Measurements from ENCODE around the gene INO80. TPM values are rescaled to one million over a fixed set of nuclear protein-coding genes. Genes with fewer than 3 reads are reported as not detected.
"Not testable (repeated sequence)": the region's sequence is repeated elsewhere in the genome, so short reads cannot be mapped to it uniquely, and the experiment has no call there.

The INO80 gene
- total RNA-seq, 1 donor from 2014 or later = 33.9 TPM

DNA sequence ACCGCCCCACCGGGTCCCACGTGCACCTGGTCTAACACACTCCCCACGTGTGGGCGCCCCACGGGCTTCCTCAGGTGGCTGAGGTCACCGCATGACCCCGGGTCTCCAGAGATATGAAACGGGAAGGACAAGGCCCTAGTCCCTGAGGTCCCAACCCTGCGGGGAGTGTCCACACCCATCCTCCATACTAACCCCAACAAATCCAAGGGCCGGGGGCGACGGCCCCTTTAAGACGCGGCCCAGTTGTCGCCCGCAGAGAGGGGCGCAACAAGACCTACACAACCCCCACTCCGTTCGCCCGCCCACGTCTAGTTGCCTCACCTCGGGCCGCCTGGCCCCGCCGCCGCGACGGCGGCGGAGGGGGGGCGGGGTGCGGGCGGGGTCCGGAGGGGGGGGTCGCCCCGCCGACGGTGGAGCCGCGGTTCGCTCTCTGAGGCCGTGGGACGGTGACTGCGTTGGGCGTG is 396 bp downstream of the INO80 start:
- peak; percentile 23 for DNase-seq (ENCODE audit: low read depth)

DNA sequence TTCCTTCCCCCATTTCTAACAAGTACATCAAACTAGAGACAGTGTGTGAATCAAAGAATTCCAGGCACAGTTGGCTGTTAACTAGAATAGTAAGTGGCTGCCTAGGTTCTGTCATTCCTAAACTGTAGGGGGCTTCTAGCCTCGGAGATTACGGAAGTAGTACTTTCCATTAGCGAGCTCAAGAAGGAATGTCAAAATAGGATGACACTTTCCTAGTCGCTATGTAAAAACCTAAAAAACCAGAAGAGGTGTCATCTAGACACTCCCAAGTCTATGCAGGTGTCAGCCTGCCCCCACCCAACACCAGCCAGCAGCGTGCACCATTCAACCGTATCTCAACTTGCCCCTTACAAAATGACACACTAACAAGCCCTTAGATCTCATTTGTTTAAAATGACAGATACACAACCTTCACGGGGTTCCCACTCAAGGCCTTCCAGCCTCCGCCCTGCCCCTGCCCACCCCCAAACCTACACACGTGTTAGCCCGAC is 874 bp downstream of the INO80 start:
- peak; percentile 48 for DNase-seq (ENCODE audit: low read depth)

DNA sequence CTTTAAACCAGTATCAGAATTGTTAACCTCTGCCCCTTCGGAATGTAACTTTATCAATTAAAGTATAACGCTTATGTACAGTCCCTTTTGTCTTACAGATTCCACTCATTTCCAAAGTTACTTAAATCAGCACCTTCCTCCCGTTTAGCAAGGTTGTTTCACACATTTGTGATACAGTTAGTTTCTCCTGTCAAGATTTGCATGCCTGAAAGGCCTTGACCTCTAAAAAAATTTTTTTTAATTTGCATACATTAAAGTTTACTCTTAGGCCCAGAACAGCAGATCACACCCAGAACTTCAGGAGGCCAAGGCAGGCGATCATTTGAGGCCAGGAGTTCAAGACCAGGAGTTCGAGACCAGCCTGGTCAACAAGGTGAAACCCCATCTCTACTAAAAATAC is 9.1 kb downstream of the INO80 start:
- DNase-seq (ENCODE audit: low read depth) = no peak

DNA sequence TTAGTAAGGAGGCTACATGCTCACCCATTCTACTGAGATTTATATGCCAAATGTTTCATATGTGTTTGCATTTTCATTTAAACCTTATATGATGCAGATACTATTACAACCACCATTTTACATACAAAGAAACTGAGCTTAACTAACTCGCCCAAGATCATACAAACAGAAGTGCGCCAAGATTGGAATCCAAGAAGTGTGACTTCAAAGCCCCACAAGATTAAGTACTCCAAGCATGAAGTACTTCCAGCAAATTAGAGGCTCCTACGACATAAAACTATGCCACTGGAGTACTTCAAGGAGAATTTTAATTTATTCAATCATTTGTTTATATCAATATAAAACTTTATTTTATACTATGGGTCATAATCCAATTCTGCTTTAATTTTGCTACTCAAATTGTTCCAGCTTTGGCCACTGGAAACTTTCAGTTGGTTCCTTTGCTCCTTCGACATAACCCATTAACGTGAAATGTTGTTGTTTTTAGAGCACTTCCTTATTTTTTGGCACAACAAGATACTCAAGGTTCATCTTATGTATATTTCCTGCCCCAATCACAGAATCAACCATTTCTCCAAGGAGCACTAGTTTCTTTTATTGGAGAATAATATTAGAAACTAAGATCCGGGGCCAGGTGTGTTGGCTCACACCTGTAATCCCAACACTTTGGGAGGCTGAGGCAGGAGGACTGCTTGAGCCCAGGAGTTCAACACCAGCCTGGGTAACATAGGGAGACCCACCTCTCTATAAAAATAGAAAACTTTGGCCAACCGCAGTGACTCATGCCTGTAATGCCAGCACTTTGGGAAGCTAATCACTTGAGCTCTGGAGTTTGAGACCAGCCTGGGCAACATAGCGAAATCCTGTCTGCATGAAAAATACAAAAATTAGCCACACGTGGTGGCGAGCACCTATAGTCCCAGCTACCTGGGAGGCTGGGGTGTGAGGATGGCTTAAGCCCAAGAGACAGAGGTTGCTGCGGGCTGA is 10.4 kb downstream of the INO80 start:
- no peak for DNase-seq (ENCODE audit: low read depth)

DNA sequence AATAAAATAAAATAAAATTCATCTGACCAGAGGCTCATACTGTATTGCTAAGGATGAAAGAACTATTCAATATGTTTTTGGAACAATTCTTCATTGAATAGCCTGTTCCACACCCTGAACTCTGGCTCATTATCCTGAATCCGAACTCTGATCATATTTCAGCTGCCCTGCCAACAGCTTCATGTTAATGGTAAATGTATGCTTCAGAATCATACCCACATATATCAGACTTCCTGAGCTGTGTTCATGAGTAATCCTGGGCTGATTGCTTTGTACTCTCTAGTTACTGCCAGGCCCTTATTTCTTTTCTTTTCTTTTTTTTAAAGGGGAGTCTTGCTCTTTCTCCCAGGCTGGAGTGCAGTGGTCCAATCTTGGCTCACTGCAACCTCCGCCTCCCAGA is 11.8 kb downstream of the INO80 start:
- peak; percentile 11 for DNase-seq (ENCODE audit: low read depth)

DNA sequence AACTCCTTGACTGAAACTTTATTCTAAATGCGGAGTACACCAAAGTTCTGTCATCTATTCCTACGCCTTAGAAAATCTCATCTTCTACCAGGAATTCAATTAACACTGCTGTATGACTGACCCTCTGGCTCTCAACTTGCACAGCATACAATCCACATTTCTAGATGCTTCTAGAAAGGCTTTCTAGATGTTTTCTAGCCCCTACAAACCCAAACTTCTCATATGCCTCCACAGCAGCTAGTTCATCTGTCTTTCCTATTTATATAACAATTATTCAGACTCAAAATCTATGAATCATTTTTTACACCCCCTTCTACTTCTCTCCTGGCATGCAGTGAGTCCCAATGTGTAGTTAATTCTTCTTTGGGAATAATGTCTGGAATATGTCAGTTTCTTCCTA is 13.2 kb downstream of the INO80 start:
- no peak for DNase-seq (ENCODE audit: low read depth)

DNA sequence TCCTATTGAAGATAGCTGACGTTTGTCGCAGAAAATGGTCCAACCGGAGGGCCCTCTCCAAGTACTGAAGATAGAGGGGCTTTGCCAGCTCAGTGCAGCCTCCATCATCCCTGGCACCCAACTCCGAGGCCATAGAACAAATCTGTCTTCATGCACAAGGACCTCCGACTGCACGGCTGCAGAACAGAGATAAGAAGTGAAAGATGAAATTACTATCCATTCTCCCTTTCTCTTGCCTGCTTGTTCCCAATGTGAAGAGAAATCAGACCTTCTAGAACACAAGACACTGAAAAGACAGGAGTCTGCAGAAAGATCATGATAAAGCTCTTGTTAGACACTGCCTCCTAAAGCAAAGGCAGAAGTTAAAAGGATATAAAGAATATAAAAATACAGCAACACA is 19.9 kb downstream of the INO80 start:
- no peak for DNase-seq (ENCODE audit: low read depth)

DNA sequence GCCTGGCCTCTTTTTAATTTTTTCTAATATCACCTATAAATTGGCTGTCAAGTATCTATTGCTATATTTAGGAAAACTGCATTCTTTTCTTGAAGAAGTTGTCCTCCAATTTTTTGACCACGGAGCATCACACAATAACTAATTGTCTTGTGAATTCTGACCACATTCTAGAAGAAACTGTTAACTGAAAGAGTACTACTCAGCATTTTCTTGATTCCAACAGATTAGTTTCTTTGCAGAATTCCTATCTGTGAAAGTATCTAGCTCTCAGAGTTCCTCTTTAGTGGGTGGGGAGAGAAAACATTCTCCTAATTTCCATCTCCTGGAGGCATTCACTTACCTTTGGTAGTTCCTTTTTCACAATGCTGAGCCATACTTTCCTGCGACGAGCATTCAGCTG is 31.1 kb downstream of the INO80 start:
- DNase-seq (ENCODE audit: low read depth) = no peak

DNA sequence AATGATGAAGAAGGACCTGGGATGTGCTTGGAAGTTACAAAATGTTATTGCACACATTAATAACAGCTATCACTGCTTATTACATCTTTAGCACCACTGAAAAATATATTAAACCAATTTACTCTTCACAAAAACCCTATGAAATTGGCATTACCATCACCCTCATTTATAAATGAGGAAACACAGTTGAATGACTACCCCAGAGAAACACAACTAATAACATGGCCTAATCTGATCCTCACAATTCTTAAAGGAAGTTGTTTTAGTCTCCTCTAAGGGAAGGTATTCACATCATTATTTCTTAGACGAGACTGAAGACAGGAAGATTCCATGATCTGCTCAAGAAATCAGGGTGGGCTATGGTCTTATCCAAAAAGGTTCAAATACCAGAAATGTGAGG is 35.9 kb downstream of the INO80 start:
- DNase-seq (ENCODE audit: low read depth) = no peak

DNA sequence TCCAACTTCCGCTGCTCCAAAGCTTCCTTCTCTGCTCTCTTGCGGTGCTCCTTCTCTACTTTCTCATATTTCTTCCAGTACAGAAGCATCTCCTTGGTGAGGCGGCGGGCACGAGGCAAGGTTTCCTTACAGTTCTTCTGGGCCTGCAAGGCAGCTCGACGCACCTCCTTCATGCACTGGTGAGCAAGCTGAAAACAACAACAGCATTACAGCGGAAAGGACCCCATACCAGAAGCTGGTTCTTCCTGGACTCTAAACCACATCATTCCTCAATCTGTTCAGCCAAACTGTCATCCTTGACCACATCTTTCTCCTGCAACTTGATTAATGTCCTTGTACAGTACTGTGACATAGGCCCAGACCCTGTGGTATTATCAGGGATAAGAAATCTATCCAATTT is 36.4 kb downstream of the INO80 start:
- peak; percentile 15 for DNase-seq (ENCODE audit: low read depth)

DNA sequence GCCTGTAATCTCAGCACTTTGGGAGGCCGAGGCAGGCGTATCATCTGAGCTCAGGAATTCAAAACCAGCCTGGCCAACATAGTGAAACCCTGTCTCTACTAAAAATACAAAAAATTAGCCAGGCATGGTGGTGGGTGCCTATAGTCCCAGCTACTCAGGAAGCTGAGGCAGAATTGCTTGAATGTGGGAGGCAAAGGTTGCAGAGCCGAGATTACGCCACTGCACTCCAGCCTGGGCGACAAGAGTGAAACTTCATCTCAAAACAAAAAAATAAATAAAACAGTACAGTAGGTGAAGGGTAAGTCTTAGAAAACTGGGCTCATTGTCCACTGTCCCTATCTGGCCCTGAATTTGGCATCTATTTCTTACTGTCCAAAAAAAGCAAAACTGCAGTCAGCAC is 37.2 kb downstream of the INO80 start:
- not testable (repeated sequence) for DNase-seq (ENCODE audit: low read depth)

DNA sequence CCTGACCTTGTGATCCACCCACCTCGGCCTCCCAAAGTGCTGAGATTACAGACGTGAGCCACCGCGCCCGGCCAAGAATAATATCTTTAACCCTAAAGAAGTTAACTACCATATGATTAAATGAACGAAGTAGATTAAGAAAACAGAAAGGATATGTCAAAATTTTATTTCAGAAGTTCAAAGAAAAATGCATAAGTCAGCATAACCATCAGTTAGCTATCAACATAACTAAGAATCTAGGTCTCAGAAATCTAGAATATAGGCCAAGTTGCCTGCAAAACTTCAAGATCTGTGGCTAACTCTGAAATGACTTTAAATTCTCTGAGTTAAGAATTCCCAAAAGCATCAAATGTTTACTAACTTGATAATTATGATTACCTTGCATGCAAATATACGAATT is 38.0 kb downstream of the INO80 start:
- DNase-seq (ENCODE audit: low read depth) = no peak

DNA sequence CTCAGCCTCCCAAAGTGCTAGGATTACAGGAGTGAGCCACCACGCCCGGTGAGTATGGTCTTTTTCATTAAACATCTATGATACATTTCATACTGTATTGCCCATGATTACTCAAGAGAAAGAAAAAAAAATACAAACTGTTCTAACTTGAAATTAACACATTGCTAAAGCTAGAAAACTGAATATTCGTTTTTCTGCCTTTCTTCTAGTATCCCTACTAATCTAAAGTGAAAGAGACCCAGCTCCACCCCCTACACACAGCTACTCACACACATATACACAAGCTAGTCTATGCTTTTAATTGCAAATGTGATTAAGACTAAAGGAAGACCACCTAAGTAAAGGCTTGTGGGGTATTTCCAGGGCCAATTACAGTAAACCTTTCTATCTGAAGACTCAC is 43.1 kb downstream of the INO80 start:
- DNase-seq (ENCODE audit: low read depth) = no peak

DNA sequence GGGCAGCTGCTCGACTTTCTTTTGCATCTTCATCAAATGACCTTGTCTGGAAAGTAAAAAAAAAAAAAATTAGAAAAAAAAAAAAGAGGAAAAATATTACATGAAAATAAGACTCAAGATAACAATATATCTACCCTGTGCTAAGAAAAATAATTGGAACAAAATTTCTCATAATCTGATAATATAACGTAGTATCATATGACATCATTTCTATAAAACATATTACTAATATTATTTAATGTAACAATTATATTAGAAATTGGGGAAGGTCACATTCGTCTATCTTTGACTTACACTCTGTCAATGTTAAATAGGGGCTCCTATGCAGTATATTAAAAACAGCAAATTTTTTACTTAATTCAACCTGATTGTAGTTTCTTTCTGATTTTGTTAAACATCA is 44.1 kb downstream of the INO80 start:
- DNase-seq (ENCODE audit: low read depth) = no peak

DNA sequence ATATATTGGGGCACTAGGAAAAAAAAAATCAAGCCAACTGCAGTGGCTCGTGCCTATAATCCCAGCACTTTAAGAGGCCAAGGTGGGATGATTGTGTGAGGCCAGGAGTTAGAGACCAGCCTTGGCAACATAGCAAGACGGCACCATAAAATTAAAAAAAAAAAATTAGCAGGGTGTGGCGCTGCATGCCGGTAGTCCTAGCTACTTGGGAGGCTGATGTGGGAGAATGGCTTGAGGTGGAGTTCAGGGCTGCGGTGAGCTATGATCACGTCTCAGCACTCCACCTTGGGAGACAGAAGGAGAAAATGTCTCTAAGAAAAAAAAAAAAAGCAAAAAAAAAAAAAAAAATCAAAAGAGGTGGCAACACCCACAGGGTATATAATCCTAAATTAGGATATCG is 49.6 kb downstream of the INO80 start:
- no peak for DNase-seq (ENCODE audit: low read depth)

DNA sequence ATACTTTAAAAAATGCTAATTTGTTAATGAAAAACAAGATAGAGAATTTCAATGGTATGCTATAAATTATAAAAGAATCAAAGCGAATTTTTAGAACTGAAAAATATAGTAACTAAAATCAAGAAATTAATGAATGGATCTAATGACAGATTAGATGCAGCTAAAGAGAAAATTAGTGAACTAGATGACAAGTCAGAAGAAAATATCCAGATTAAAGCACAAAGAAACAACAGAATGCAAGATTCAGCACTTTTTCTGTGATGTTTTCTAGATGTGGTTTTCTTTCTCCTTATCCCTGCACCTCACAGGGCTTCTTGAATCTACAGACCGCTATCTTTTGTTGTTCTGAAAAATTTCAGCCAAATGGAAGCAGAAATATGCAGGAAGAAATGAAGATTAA is 54.4 kb downstream of the INO80 start:
- DNase-seq (ENCODE audit: low read depth) = no peak

DNA sequence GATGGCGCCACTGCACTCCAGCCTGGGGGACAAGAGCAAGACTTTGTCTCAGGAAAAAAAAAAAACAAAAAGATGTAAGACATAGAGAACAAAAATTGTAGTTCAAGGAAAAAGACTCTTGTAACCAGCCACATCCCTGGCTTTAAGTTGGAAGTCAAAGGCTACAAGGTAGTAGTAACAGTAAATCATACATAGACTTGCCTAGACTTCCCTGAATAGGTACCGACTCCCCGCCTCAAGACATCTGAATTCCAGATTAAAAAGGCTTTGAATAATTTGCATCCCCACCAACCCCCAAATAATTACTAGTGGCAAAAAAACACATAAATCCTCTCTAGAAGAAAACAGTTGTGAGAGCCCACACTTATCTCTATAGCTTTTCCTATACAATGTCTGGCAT is 55.6 kb downstream of the INO80 start:
- no peak for DNase-seq (ENCODE audit: low read depth)

DNA sequence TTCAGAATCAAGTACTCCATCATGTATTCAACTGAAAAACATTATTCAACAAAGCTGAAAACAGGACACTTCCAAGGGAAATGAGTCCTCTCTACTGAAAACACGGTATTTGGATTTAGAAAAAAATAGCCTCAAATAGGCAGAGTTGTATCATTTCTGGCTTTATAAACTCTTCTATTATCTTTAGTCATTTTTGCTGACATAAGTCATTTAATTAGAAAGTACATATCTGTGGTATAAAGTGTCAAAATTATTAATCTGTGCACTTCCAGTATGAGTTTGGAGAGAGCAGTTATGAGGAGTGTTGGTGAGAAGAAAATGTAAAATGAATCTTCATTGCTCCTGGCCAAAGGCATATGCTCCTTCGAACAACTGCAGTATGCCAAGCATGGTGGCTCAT is 59.3 kb downstream of the INO80 start:
- DNase-seq (ENCODE audit: low read depth) = no peak

DNA sequence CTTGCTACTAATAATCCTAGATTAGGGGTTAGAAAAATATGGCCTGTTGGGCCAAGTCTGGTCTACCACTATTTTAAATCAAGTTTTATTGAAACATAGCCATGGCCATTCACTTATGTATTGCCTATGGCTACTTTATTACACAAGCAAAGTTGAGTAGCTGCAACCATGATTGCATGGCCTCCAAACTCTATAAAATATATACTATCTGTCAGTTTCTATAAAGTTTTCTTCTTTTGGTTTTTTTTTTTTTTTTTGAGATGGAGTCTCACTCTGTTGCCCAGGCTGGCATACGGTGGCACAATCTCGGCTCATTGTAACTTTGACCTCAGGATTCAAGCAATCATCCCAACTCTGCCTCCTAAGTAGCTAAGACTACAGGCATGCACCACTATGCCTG is 60.4 kb downstream of the INO80 start:
- no peak for DNase-seq (ENCODE audit: low read depth)

DNA sequence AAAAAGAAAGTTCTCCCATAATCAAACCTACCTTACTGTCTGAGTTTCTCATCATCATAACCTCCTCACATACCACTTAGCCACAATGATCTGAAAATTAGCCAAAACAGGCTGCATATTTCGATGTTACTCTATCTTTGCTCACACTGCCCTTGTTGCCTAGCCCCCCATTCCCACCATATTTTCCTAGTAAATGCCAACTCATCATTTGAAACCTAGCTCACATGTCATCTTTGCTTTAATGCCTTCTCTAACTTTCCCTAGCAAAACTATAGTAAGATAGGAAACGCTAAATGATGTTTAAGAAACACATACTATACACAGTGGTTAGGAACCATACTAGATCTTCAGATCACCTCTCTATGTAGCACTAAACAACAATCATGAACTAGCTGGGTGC is 64.9 kb downstream of the INO80 start:
- no peak for DNase-seq (ENCODE audit: low read depth)

DNA sequence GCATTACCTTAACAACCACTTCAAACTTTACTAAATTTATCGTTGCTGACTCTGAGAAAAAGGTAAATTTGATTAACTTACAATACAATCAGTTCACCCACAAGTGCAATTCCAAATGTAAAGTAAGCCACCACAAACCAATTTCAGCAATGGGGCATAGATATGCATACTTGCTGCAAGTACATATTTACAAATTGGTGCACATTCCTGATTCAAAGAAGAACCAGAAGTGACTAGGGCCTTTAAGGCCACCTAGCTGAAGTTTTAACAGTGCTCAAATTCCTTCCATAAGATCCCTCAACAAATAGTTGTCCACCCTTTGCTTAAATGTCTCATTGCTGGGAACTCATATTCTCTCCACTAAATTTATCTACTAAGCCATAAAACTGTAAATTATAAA is 67.2 kb downstream of the INO80 start:
- DNase-seq (ENCODE audit: low read depth) = no peak

DNA sequence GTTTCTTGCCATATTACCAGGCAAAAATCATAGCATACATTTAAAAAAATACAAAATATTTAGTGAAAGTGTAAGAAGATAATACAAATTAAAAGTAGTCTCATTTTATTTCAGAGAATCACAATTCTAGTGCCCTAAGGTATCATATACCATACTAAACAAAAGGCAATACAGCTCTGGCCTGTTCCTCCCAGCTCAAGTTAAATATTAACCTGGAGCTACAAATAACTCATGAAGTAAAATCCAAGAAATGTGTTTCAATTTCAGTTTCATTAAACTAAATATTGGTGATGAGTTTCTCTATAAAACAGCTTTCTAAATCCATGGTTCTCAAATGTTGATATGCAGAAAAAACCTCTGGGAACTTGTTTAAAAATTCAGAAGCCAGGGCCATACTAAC is 67.7 kb downstream of the INO80 start:
- peak; percentile 44 for DNase-seq (ENCODE audit: low read depth)

DNA sequence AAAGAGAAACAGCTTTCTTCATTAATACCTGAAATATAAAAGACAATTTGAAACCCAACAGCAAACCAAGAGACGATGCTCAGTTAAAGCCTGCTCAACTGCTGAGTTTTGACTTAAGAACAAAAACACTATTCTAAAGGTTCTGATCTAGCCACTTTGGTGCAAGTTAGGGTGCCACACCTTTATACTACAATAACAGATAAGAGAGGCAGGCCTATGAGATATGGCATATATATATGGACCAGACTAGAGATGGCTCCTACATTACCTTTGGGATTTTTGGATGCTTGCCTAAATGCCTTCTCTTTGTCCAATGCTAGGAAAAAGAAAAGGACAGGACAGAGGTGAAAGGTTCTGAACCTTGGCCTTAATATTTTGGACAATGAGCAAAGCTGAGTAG is 68.6 kb downstream of the INO80 start:
- no peak for DNase-seq (ENCODE audit: low read depth)

Data from renal cortical epithelial cell (primary cell).